HepG2 (cell line): ENCODE measurements around the gene KIAA0930. TPM values are rescaled to one million over a fixed set of nuclear protein-coding genes. Genes with fewer than 3 reads are reported as not detected.

Experiments
- ARHGAP35 ChIP-seq: sonication (generic); formaldehyde crosslinking; IDR thresholded peaks from 2 replicates; pipeline ENCODE4 v1.9.0; 2022; ENCODE audit warnings: mild to moderate bottlenecking, inconsistent platforms, moderate library complexity, missing genetic modification reagents, borderline replicate concordance
- BRF2 ChIP-seq: sonication (generic); formaldehyde crosslinking; IDR thresholded peaks from 2 replicates; pipeline ENCODE4 v1.8.1; 2022; ENCODE audit warnings: mild to moderate bottlenecking, missing genetic modification reagents
- EP300 ChIP-seq, 3 experiments: sonication (generic) in 1 of 3; formaldehyde crosslinking in 1 of 3; IDR thresholded peaks; 2 replicates each; pipeline versions ENCODE4 v1.5.1 to v1.6.1; 2011 to 2020; ENCODE audit warnings: low read depth in 2 of 3, low read length in 2 of 3, borderline replicate concordance in 1 of 3, improper control_type of control experiment in 1 of 3, mild to moderate bottlenecking in 1 of 3, missing genetic modification reagents in 1 of 3, moderate library complexity in 1 of 3
- FOXM1 ChIP-seq: sonication (generic); formaldehyde crosslinking; IDR thresholded peaks from 2 replicates; pipeline ENCODE4 v1.5.0; 2020; ENCODE audit warnings: missing genetic modification reagents
- HDAC2 ChIP-seq: sonication (generic); formaldehyde crosslinking; IDR thresholded peaks from 2 replicates; pipeline ENCODE4 v1.4.0; 2020; ENCODE audit warnings: missing genetic modification reagents
- KDM2A ChIP-seq: sonication (generic); formaldehyde crosslinking; IDR thresholded peaks from 2 replicates; pipeline ENCODE4 v1.4.0; 2020; ENCODE audit warnings: low read depth, missing genetic modification reagents, borderline replicate concordance
- MBD4 ChIP-seq: IDR thresholded peaks from 2 replicates; pipeline ENCODE4 v1.6.1; 2012; ENCODE audit warnings: low read length, inconsistent platforms, borderline replicate concordance
- PRDM10 ChIP-seq: sonication (generic); formaldehyde crosslinking; IDR thresholded peaks from 2 replicates; pipeline ENCODE4 v1.4.0; 2020; ENCODE audit warnings: low read depth, missing genetic modification reagents
- TOE1 ChIP-seq: sonication (generic); formaldehyde crosslinking; IDR thresholded peaks from 2 replicates; pipeline ENCODE4 v1.4.0; 2020; ENCODE audit warnings: mild to moderate bottlenecking, missing genetic modification reagents
- WIZ ChIP-seq: sonication (generic); formaldehyde crosslinking; IDR thresholded peaks from 2 replicates; pipeline ENCODE4 v1.5.1; 2020; ENCODE audit warnings: mild to moderate bottlenecking, missing genetic modification reagents
- ZBTB3 ChIP-seq: sonication (generic); formaldehyde crosslinking; IDR thresholded peaks from 2 replicates; pipeline ENCODE4 v1.4.0; 2020; ENCODE audit warnings: low read depth, mild to moderate bottlenecking, moderate library complexity, missing genetic modification reagents, borderline replicate concordance
- ZFP82 ChIP-seq: sonication (generic); formaldehyde crosslinking; IDR thresholded peaks from 2 replicates; pipeline ENCODE4 v1.5.1; 2020; ENCODE audit warnings: mild to moderate bottlenecking, missing genetic modification reagents, borderline replicate concordance
- ZNF142 ChIP-seq: sonication (generic); formaldehyde crosslinking; IDR thresholded peaks from 2 replicates; pipeline ENCODE4 v1.4.0; 2020; ENCODE audit warnings: missing genetic modification reagents
- ZNF33A ChIP-seq: sonication (generic); formaldehyde crosslinking; IDR thresholded peaks from 2 replicates; pipeline ENCODE4 v1.5.1; 2020; ENCODE audit warnings: missing genetic modification reagents, mild to moderate bottlenecking, moderate library complexity, borderline replicate concordance
- ZNF607 ChIP-seq: sonication (generic); formaldehyde crosslinking; IDR thresholded peaks from 2 replicates; pipeline ENCODE4 v1.5.1; 2020; ENCODE audit warnings: missing genetic modification reagents, mild to moderate bottlenecking, borderline replicate concordance
- ZNF652 ChIP-seq: IDR thresholded peaks from 2 replicates; pipeline ENCODE4 v1.6.1; 2016; ENCODE audit warnings: low read depth, borderline replicate concordance
- ZNF781 ChIP-seq: sonication (generic); formaldehyde crosslinking; IDR thresholded peaks from 2 replicates; pipeline ENCODE4 v1.5.1; 2020; ENCODE audit warnings: borderline replicate concordance, mild to moderate bottlenecking, missing genetic modification reagents; ENCODE audit errors: not compliant biosample characterization
- polyA plus RNA-seq, 8 experiments: library from polyadenylated mRNA; depleted of rRNA in 3 of 8; stranded (reverse) in 7 of 8; unstranded in 1 of 8; fragments of >200 nt; fragmentation: Illumina TruSeq in 4 of 8; extraction: Trizol in 4 of 8; gene quantifications; 2 replicates each; pipeline versions ENCODE4 v1.2.1 to v1.2.3, GENCODE V29; 2011 to 2016; ENCODE audit warnings: low read depth in 4 of 8, missing spikeins in 1 of 8, mixed read lengths in 1 of 8; ENCODE audit not compliant: insufficient read depth in 1 of 8
- total RNA-seq, 5 experiments: library from RNA; depleted of rRNA; stranded (reverse); fragments of >200 nt; fragmentation: Illumina TruSeq; extraction: Trizol; gene quantifications; 2 replicates each; pipeline ENCODE4 v1.2.3, GENCODE V29; 2016; ENCODE audit warnings: low read depth in 1 of 5

The KIAA0930 gene
- total and polyA plus RNA-seq, 2 of the 13 experiments (the other 11 are each of a cell fraction or from before 2014, with no cell fraction given), result 27.0 to 38.2 TPM

DNA sequence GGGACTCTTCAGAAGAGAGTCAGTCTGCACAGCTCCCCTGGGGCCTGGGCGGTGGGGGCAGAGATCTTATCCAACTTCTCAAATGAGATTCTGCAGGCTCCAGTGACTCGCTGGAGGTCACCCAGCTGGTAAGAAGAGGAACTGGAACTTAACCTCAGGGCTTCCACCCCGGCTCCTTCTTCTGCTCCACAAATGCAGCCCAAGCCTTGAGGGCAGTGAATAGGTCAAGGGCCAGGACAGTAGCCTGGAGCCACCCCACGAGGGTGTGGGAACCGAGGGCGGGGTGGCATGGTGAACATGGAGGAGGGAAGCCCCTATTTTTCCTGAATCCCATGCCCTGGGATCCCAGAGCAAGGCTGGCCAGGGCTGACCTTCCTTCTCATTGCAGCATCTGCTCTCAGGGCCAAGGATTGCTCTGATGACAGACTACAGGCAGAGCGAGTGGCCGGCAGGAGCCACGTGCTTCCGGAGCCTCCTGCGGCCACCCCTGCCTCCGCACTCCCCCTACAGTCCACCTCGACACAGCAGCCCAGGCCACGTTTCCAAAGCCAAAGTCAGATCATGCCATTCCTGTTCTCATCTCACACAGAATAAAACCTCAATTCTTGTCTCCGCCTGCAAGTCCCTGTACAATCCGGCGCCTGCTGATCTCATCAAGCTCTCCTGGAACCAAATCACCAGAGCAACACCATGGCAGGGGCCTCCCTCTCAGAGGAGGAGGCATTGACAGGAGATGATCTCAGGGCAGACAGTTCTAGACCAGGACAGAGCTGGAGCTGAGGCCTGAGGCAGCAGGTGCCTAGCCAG lies 23.0 kb upstream of the KIAA0930 start (continued):
- TF ChIP-seq KDM2A (peak; percentile 78; the same call in 1 of the 2 replicates), EP300 (IDR thresholded peaks at IDR 0.05; ENCODE audit: low read depth in 2 of 2, low read length in 2 of 2) (0 out of 4 replicates have a peak, but pooled peaks of 1 of the 2 experiments have one; percentile 10), EP300 (CRISPR knock-in tag; IDR thresholded peaks at IDR 0.05; ENCODE audit: borderline replicate concordance) (peak; percentile 18; the same call in 1 of the 2 replicates), ZFP82 (CRISPR knock-in tag) (no peak), ZNF142 (CRISPR knock-in tag) (0 out of 2 replicates have a peak, but pooled peaks have one; percentile 47), ZNF652 (peak; percentile 42; the same call in 1 of the 2 replicates), ZNF781 (CRISPR knock-in tag) (peak; percentile 58), BRF2 (CRISPR knock-in tag) (no peak), ZNF607 (peak; percentile 86), PRDM10 (CRISPR knock-in tag) (no peak), FOXM1 (CRISPR knock-in tag) (no peak), MBD4 (no peak), ZBTB3 (no peak), ARHGAP35 (CRISPR knock-in tag) (no peak), TOE1 (CRISPR knock-in tag) (no peak), ZNF33A (CRISPR knock-in tag) (no peak), WIZ (CRISPR knock-in tag) (no peak), HDAC2 (CRISPR knock-in tag) (peak; percentile 73; the same call in 1 of the 2 replicates)
